ENCODE measurements around the gene PHEX. TPM values are rescaled to one million over a fixed set of nuclear protein-coding genes. Genes with fewer than 3 reads are reported as not detected.

The PHEX gene
- total RNA-seq, 4 donors from 2014 or later = 0.05 TPM; not detected in 3

- DNase-seq = no peak
- Histone ChIP-seq H3K36me3 (no peaks in the 10 kb centered on the region), H3K27ac (no peak overlapping the region), H3K9me3 (no peaks in the 10 kb centered on the region), H3K4me1 (no peaks in the 10 kb centered on the region), H3K27me3 (no peaks in the 10 kb centered on the region), H3K4me3 (no peak overlapping the region)
- no peak for ATAC-seq
- in situ Hi-C loops (cut with MboI; ENCODE audit: low sequenced_read_pairs in 4 of 4) = no loop called here
- intact Hi-C loops (cut with DNase I; ENCODE audit: low total_unique reads) = no loop called here
- no peak for TF ChIP-seq POLR2A (IDR thresholded peaks at IDR 0.05)
- no peak for TF ChIP-seq CTCF (IDR thresholded peaks at IDR 0.05 in 4 of 5, conservative IDR thresholded peaks at IDR 0.05 in 1 of 5)
These were observed 78.8 kb downstream of the PHEX start for GRCh38 chrX:22110729-22111494.

- no peak overlapping the region for H3K4me3 ChIP-seq
- no peaks in the 10 kb centered on the region for H3K27me3 ChIP-seq
- in situ Hi-C loops (cut with MboI; ENCODE audit: low sequenced_read_pairs in 4 of 4) = no loop called here
- TF ChIP-seq CTCF (IDR thresholded peaks at IDR 0.05 in 4 of 5, conservative IDR thresholded peaks at IDR 0.05 in 1 of 5) (no peak), POLR2A (IDR thresholded peaks at IDR 0.05) (no peak)
- H3K4me1 ChIP-seq = no peaks in the 10 kb centered on the region
- H3K9me3 ChIP-seq = no peaks in the 10 kb centered on the region
- intact Hi-C loops (cut with DNase I; ENCODE audit: low total_unique reads) = no loop called here
- H3K36me3 ChIP-seq = no peaks in the 10 kb centered on the region
- DNase-seq (no peak), ATAC-seq (no peak)
- no peak overlapping the region for H3K27ac ChIP-seq
These were observed 84.8 kb downstream of the PHEX start for GRCh38 chrX:22116605-22117546.

GRCh38 chrX:22117633-22118032 is 85.5 kb downstream of the PHEX start:
- TF ChIP-seq POLR2A (IDR thresholded peaks at IDR 0.05) = no peak
- TF ChIP-seq CTCF (IDR thresholded peaks at IDR 0.05 in 4 of 5, conservative IDR thresholded peaks at IDR 0.05 in 1 of 5) = no peak
- intact Hi-C loops (cut with DNase I; ENCODE audit: low total_unique reads) (no loop called here), in situ Hi-C loops (cut with MboI; ENCODE audit: low sequenced_read_pairs in 4 of 4) (no loop called here)
- no peaks in the 10 kb centered on the region for H3K9me3 ChIP-seq
- no peak overlapping the region for H3K27ac ChIP-seq
- DNase-seq = no peak
- H3K36me3 ChIP-seq = no peaks in the 10 kb centered on the region
- no peaks in the 10 kb centered on the region for H3K27me3 ChIP-seq
- no peak for ATAC-seq
- no peaks in the 10 kb centered on the region for H3K4me1 ChIP-seq
- no peak overlapping the region for H3K4me3 ChIP-seq

GRCh38 chrX:22118161-22118830 is 86.2 kb downstream of the PHEX start:
- H3K36me3 ChIP-seq = no peaks in the 10 kb centered on the region

More at GRCh38 chrX:22118161-22118830, 86.2 kb downstream of the PHEX start:
- Histone ChIP-seq H3K27ac (no peak overlapping the region), H3K27me3 (no peaks in the 10 kb centered on the region), H3K4me3 (no peak overlapping the region), H3K9me3 (no peaks in the 10 kb centered on the region), H3K4me1 (no peaks in the 10 kb centered on the region)
- in situ Hi-C loops (cut with MboI; ENCODE audit: low sequenced_read_pairs in 4 of 4) = no loop called here
- DNase-seq = no peak
- no peak for TF ChIP-seq POLR2A (IDR thresholded peaks at IDR 0.05)
- no peak for ATAC-seq
- intact Hi-C loops (cut with DNase I; ENCODE audit: low total_unique reads) = no loop called here

Measured in gastrocnemius medialis (tissue), 4 donors.